Heart right ventricle (tissue), 16 donors: ENCODE measurements around the gene SMURF2. TPM values are rescaled to one million over a fixed set of nuclear protein-coding genes. Genes with fewer than 3 reads are reported as not detected.

Experiments used
- ATAC-seq, 8 donors: fragments of 200-7000 bp; cut with Tn5 transposase; one replicate each; pipeline ENCODE4 v1.9.1; 2020; ENCODE audit warnings: mild to moderate bottlenecking in 8 of 8, moderate library complexity in 8 of 8, moderate number of reproducible peaks in 1 of 8
- DNase-seq, 2 donors: peaks; one replicate each; pipeline ENCODE4 v3.0.0-alpha.2; 2020
- H3K27ac ChIP-seq, 10 donors: fragments of 200-600 bp; sonication (generic) in 2 of 10; one replicate each; pipeline versions ENCODE4 v1.5.0 to v1.8.0; 2020 to 2022; ENCODE audit warnings: mild to moderate bottlenecking in 3 of 10
- H3K27me3 ChIP-seq, 7 donors: fragments of 200-600 bp; one replicate each; pipeline ENCODE4 v1.8.0; 2021 to 2022; ENCODE audit warnings: mild to moderate bottlenecking in 2 of 7
- H3K36me3 ChIP-seq, 9 donors: fragments of 200-600 bp; sonication (generic) in 1 of 9; one replicate each; pipeline versions ENCODE4 v1.5.0 to v1.8.0; 2020 to 2022; ENCODE audit warnings: mild to moderate bottlenecking in 2 of 9
- H3K4me1 ChIP-seq, 9 donors: fragments of 200-600 bp; sonication (generic) in 1 of 9; one replicate each; pipeline versions ENCODE4 v1.5.0 to v1.8.0; 2020 to 2022; ENCODE audit warnings: mild to moderate bottlenecking in 4 of 9
- H3K4me3 ChIP-seq, 10 donors: fragments of 200-600 bp; sonication (generic) in 2 of 10; one replicate each; pipeline versions ENCODE4 v1.5.0 to v1.8.0; 2020 to 2022; ENCODE audit warnings: mild to moderate bottlenecking in 7 of 10, moderate library complexity in 2 of 10
- H3K9me3 ChIP-seq, 11 donors: fragments of 200-600 bp in 10 of 11; sonication (generic) in 2 of 11; one replicate each; pipeline versions ENCODE4 v1.5.0 to v1.8.0; 2013 to 2022; ENCODE audit warnings: mild to moderate bottlenecking in 2 of 11, control low read depth in 1 of 11, moderate library complexity in 1 of 11
- CTCF ChIP-seq, 9 donors: fragments of 200-600 bp; sonication (generic) in 2 of 9; IDR thresholded peaks; one replicate each; pipeline versions ENCODE4 v1.5.0 to v1.8.0; 2021 to 2022; ENCODE audit warnings: antibody characterized with exemption in 9 of 9, mild to moderate bottlenecking in 5 of 9, moderate library complexity in 1 of 9
- WGBS, 2 donors: extraction: QIAGEN DNeasy Blood & Tissue Kit; methylation state at CpG; one replicate each; pipeline ENCODE4 v1.1.7; 2013; ENCODE audit warnings: inconsistent platforms in 1 of 2; 5-methylcytosine and 5-hydroxymethylcytosine counted together
- intact Hi-C, 10 donors: fragments of 100-400 bp; cut with DNase I; formaldehyde crosslinking; loops; one replicate each; pipeline versions ENCODE4 v1.11.1 to v1.14.2; 2022
- microRNA-seq, 2 donors: library from miRNA; unstranded; fragments of <30 nt; microRNA quantifications; one replicate each; pipeline ENCODE4 v1.2.0, GENCODE V29; 2021
- polyA plus RNA-seq, 2 donors: library from polyadenylated mRNA; stranded (reverse); fragments of 200-250 nt; gene quantifications; one replicate each; pipeline ENCODE4 v1.2.3, GENCODE V29; 2013
- total RNA-seq, 10 donors: library from RNA; stranded (reverse); fragmentation: NEBNext Ultra II Directional in 3 of 10; extraction: Animal tissue kit (Norgen Biotek cat#: 25700) in 3 of 10; gene quantifications; one replicate each; pipeline versions ENCODE4 v1.2.1 to v1.2.4, GENCODE V29; 2021 to 2023
- donor health status: Arrhythmogenic right ventricular cardiomyopathy.
- donor health status: ischemic (EF 13 %, LVEDD 7.1; RV severe dilation, severe dysfunction).
- donor health status: healthy with polysubstance abuse.
- donor health status: DM: no; HTN: yes; CAD: no.
- donor health status: DM: no; HTN: no; CAD: no.
- donor health status: ischemic (EF 25% LVEDD 6.9; RV normal size, moderate dysfunction).
- donor health status: ischemic (EF 25% LVEDD 5.7; RV mildly dilated, moderate dysfunction).
- donor health status: healthy.
- donor health status: DM: yes; HTN: yes; CAD: no.
- donor health status: Ischemic cardiomyopathy.
- donor health status: ischemic (EF 35%, LVEDD 5.7; RV mildly dilated, moderate dysfunction).
- donor health status: nonischemic (EF 11% LVEDD 7.7; RV severe dilation, severe dysfunction).
- donor health status: DM: yes; HTN: yes; CAD: no.
- donor health status: PGD.
- donor health status: ischemic (EF 29% LVEDD 5.4; RV normal size, mild dysfunction).
- donor health status: nonischemic (EF 23%, LVEDD 6.1; RV moderate dilation, normal function).

The SMURF2 gene
- total and polyA plus RNA-seq, 12 donors = 4.0 to 15.5 (median 12.2) TPM

DNA sequence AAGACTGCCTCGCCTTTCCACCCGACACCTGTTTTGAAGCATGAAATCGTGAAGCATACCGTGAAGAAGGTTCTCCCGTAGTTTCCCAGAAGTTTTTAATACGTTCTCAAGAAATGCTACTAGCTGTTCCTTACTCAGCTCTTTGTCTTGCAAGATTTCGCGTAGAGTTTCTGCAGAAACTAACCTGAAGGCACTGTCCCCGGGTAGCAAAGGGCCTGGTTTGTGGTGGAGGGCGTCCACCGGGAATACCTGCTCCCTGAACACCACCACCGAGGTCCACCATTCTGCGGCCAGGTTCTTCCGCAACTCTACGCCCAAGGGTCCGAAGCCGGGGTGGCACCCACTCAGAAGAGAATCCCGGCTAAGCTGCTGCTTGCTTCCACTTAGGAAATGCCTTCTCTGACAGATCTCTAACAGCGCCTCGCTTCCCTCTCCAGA is 165.7 kb downstream of the SMURF2 start:
- peaks cover 0 to 64% (median 39%) of the 10 kb centered on the region in 9 donors for H3K36me3 ChIP-seq
- TF ChIP-seq CTCF (IDR thresholded peaks at IDR 0.05) = no peak
- no peaks in the 10 kb centered on the region for H3K9me3 ChIP-seq
- H3K27ac ChIP-seq = peak overlapping the region; percentile 39 to 91 (median 82)
- 0 to 2% methylated on average over 20 of the region's 20 CpGs for WGBS, 2 donors
- intact Hi-C loops = loop anchor here in 5 of 10 donors (5.0 to 10.0 kb wide), 5 partner anchors 148 to 192 kb away; no protein-coding TSS in a partner anchor
- ATAC-seq = peak in 1 of 8 donors; percentile 5
- peaks cover 10 to 74% (median 63%) of the 10 kb centered on the region in 9 donors for H3K4me1 ChIP-seq
- no peaks in the 10 kb centered on the region for H3K27me3 ChIP-seq
- no peak for DNase-seq
- H3K4me3 ChIP-seq = peak overlapping the region; percentile 42 to 85 (median 76)

Small RNA genes within 50 kb of the gene (microRNA-seq; reads per million reads assigned to microRNA genes)
- 3.0 to 3.1 reads per million in 2 donors for gene MIR3064
- 0 reads per million in 2 donors for gene MIR5047

Other genes starting within 250 kb of the SMURF2 start
- 10 to 100 TPM in 1 of 10 donors, 1 to 10 TPM in 9; 1.0 to 13.3 (median 1.2) TPM for gene MILR1, start 213.2 kb downstream of the SMURF2 start, total RNA-seq
- gene MILR1, start 213.2 kb downstream of the SMURF2 start, polyA plus RNA-seq = 1 to 10 TPM; 1.5 to 3.3 TPM
- 10 to 100 TPM in 3 of 10 donors, 1 to 10 TPM in 7; 5.1 to 11.1 (median 6.5) TPM for gene POLG2, start 165.3 kb downstream of the SMURF2 start, total RNA-seq
- gene POLG2, start 165.3 kb downstream of the SMURF2 start, polyA plus RNA-seq = 1 to 10 TPM; 4.8 to 7.2 TPM
- gene DDX5, start 156.0 kb downstream of the SMURF2 start, total RNA-seq = 100 to 1,000 TPM; 301 to 474 (median 349) TPM
- 100 to 1,000 TPM; 215 to 456 TPM for gene DDX5, start 156.0 kb downstream of the SMURF2 start, polyA plus RNA-seq
- 10 to 100 TPM in 9 of 10 donors, 1 to 10 TPM in 1; 8.6 to 19.7 (median 14.6) TPM for gene CEP95, start 155.3 kb downstream of the SMURF2 start, total RNA-seq
- gene CEP95, start 155.3 kb downstream of the SMURF2 start, polyA plus RNA-seq = 10 to 100 TPM; 11.7 to 62.4 TPM